OCI-LY3 (cell line): Measurements from ENCODE around the gene STAP2.

ENCODE experiments used
- H2AFZ ChIP-seq: fragments of 200-600, 300-600 bp; shearing (Covaris generic); 2 replicates; pipeline ENCODE4 v1.6.0; 2014; ENCODE audit warnings: antibody characterized with exemption, low read depth, low read length
- H3K27ac ChIP-seq: fragments of 200-600, 300-600 bp; sonication (generic); 2 replicates; pipeline ENCODE4 v1.5.1; 2014; ENCODE audit warnings: mild to moderate bottlenecking, low read length, moderate library complexity, mixed read lengths
- H3K27me3 ChIP-seq: fragments of 200-600, 300-600 bp; sonication (generic); 2 replicates; pipeline ENCODE4 v1.6.1; 2014; ENCODE audit warnings: low read depth, low read length, mixed read lengths
- H3K36me3 ChIP-seq: fragments of 200-600, 300-600 bp; sonication (generic); replicated peaks from 2 replicates; pipeline ENCODE3; 2014; ENCODE audit warnings: low read depth, low read length, mixed read lengths
- H3K4me1 ChIP-seq: fragments of 300-600, 200-600 bp; sonication (generic); 2 replicates; pipeline ENCODE4 v1.6.1; 2014; ENCODE audit warnings: low read length, mixed read lengths
- H3K4me2 ChIP-seq: fragments of 200-600, 300-600 bp; sonication (generic); 2 replicates; pipeline ENCODE4 v1.6.1; 2014; ENCODE audit warnings: low read length, mixed read lengths
- H3K4me3 ChIP-seq: fragments of 300-600, 200-600 bp; sonication (generic); 2 replicates; pipeline ENCODE4 v1.5.1; 2014; ENCODE audit warnings: antibody characterized with exemption, mild to moderate bottlenecking, low read length, moderate library complexity
- H3K79me2 ChIP-seq: fragments of 300-600, 200-600 bp; shearing (Covaris generic); 2 replicates; pipeline ENCODE4 v1.6.1; 2014; ENCODE audit warnings: mild to moderate bottlenecking, low read length, mixed read lengths
- H3K9ac ChIP-seq: fragments of 300-600, 200-600 bp; shearing (Covaris generic); 2 replicates; pipeline ENCODE4 v1.6.0; 2014; ENCODE audit warnings: mild to moderate bottlenecking, low read length, moderate library complexity
- H3K9me3 ChIP-seq: fragments of 200-600, 300-600 bp; shearing (Covaris generic); 2 replicates; pipeline ENCODE4 v1.6.1; 2014; ENCODE audit warnings: low read length, mixed read lengths; ENCODE audit not compliant: insufficient read depth
- H4K20me1 ChIP-seq: fragments of 200-600, 300-600 bp; sonication (generic); 2 replicates; pipeline ENCODE4 v1.6.1; 2016; ENCODE audit warnings: low read length, mixed read lengths; ENCODE audit not compliant: insufficient read depth
- CTCF ChIP-seq: fragments of 200-600, 300-600 bp; sonication (generic); IDR thresholded peaks from 2 replicates; pipeline ENCODE4 v1.5.1; 2014; ENCODE audit warnings: antibody characterized with exemption, low read length, low read depth
- EZH2phosphoT487 ChIP-seq: fragments of 200-600 bp; shearing (Covaris generic); IDR thresholded peaks from 2 replicates; pipeline ENCODE4 v1.6.1; 2018; ENCODE audit warnings: antibody characterized with exemption, mixed run types, low read depth

STAP2 gene

DNA sequence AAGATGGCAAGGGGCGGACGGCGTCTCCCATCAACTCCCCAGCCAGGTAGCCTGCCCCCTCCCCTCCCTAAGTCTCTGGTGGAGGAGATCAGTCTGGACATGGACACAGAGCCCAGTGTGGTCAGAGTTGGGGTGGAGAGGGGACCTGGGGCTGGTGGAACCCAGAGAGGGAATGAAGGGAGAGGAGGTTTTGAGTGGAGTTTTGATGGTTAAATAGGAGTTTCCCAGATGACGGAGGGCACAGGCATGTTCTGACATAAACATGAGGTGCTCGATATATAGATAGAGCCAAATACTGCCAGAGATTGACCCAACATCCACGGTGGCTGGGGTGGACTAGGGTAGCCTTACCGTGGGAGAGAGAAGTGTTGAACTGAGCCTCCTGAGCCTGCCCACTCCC is 20.2 kb downstream of the STAP2 start:
- Histone ChIP-seq H3K27ac (no peak overlapping the region), H3K27me3 (no peaks in the 10 kb centered on the region), H3K4me2 (no peak overlapping the region), H4K20me1 (no peaks in the 10 kb centered on the region), H2AFZ (no peak overlapping the region), H3K9ac (no peak overlapping the region), H3K36me3 (peaks cover 9% of the 10 kb centered on the region), H3K4me3 (no peak overlapping the region), H3K79me2 (no peaks in the 10 kb centered on the region), H3K9me3 (no peaks in the 10 kb centered on the region), H3K4me1 (no peaks in the 10 kb centered on the region)
- TF ChIP-seq CTCF, result no peak
- TF ChIP-seq EZH2phosphoT487, result no peak

DNA sequence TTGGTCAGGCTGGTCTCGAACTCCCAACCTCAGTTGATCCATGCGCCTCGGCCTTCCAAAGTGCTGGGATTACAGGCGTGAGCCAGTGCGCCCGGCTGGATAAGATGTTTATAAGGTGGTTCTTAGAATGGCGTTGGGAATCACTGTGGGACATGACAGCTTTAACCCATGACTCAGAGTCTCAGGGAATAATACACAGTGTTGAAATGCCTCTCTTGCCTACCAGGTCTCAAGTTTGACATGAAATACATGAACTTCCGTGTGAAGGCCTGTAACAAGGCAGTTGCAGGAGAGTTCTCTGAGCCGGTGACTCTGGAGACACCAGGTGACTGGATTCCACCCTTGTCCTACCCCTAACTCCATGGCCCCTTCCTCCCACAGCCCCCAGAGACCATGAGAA is 21.7 kb downstream of the STAP2 start:
- TF ChIP-seq EZH2phosphoT487, result no peak
- TF ChIP-seq CTCF, result no peak
- H3K9ac ChIP-seq, result no peak overlapping the region
- no peaks in the 10 kb centered on the region for H3K79me2 ChIP-seq
- H3K4me3 ChIP-seq, result no peak overlapping the region
- H3K4me1 ChIP-seq, result no peaks in the 10 kb centered on the region
- H3K27me3 ChIP-seq, result no peaks in the 10 kb centered on the region
- H3K9me3 ChIP-seq, result no peaks in the 10 kb centered on the region
- no peak overlapping the region for H3K27ac ChIP-seq
- H3K36me3 ChIP-seq, result peaks cover 9% of the 10 kb centered on the region
- H3K4me2 ChIP-seq, result no peak overlapping the region
- no peaks in the 10 kb centered on the region for H4K20me1 ChIP-seq
- no peak overlapping the region for H2AFZ ChIP-seq

DNA sequence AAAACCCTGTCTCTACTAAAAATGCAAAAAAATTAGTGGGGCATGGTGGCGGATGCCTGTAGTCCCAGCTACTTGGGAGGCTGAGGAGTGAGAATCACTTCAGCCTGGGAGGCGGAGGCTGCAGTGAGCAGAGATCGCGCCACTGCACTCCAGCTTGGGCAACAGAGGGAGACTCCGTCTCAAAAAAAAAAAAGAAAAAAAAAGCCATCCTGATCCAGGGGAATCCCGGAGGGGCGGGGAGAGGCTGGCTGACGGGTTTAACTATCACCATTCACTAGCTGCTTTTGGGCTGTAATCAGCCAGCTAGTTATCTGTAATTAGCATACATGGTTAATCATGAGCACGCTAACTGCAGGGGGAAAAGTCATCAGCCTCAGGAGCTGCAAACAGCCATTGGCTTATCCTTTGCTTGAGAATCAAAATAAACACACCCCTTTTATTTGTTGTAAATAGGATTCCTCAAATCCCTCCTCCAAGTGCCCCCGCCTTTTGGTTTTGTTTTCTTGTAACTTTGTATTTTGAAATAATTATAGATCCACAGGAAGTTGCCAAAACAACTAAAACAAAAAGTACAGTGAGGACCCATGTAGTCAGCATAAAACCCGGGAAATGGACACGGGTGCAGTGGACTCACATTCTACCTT is 24.7 kb downstream of the STAP2 start:
- Histone ChIP-seq H3K79me2 (no peaks in the 10 kb centered on the region), H3K9ac (no peak overlapping the region), H3K36me3 (peaks cover 14% of the 10 kb centered on the region), H3K27ac (no peak overlapping the region), H3K4me1 (no peaks in the 10 kb centered on the region), H4K20me1 (no peaks in the 10 kb centered on the region), H3K27me3 (no peaks in the 10 kb centered on the region), H3K9me3 (no peaks in the 10 kb centered on the region), H3K4me2 (no peak overlapping the region), H3K4me3 (no peak overlapping the region), H2AFZ (no peak overlapping the region)
- TF ChIP-seq EZH2phosphoT487 (no peak), CTCF (no peak)

- TF ChIP-seq EZH2phosphoT487 (no peak), CTCF (no peak)
- peaks cover 10% of the 10 kb centered on the region for H3K36me3 ChIP-seq
- no peaks in the 10 kb centered on the region for H4K20me1 ChIP-seq
- no peaks in the 10 kb centered on the region for H3K4me1 ChIP-seq
- H3K9me3 ChIP-seq, result no peaks in the 10 kb centered on the region
- no peak overlapping the region for H3K27ac ChIP-seq
- no peaks in the 10 kb centered on the region for H3K27me3 ChIP-seq
- H2AFZ ChIP-seq, result no peak overlapping the region
- no peaks in the 10 kb centered on the region for H3K79me2 ChIP-seq
- no peak overlapping the region for H3K4me3 ChIP-seq
- H3K9ac ChIP-seq, result no peak overlapping the region
- no peak overlapping the region for H3K4me2 ChIP-seq
Observed at GRCh38 chr19:4310247-4311121, 28.1 kb downstream of the STAP2 start.
